ENCODE measurements around the gene ENTHD1. TPM values are rescaled to one million over a fixed set of nuclear protein-coding genes. Genes with fewer than 3 reads are reported as not detected.
"Not testable (repeated sequence)": the region's sequence is repeated elsewhere in the genome, so short reads cannot be mapped to it uniquely, and the experiment has no call there.

The ENTHD1 gene
- total RNA-seq, 1 experiment from 2014 or later = not detected

DNA sequence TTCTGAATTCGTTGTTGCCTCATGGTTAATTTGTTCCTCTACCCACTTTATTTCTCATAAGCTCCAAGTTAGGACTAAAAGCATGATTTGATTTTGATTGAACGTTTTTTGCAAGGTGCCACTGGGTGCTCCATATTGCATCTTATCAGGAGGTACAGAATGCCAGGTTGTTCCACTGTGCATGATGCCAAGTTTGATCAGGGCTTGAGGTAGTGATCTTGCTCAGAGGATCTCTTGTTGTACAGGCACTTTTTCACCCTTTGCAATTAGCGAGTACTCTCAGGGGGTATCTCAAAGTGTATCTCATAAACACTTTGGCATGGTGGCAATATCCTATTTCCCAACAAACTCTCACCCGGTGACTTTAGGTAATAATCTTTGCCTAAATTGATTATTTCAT, 11.3 kb upstream of the ENTHD1 start:
- no peak overlapping the region for H2AFZ ChIP-seq (ENCODE audit: low read length)
- TF ChIP-seq, protein P1, sequence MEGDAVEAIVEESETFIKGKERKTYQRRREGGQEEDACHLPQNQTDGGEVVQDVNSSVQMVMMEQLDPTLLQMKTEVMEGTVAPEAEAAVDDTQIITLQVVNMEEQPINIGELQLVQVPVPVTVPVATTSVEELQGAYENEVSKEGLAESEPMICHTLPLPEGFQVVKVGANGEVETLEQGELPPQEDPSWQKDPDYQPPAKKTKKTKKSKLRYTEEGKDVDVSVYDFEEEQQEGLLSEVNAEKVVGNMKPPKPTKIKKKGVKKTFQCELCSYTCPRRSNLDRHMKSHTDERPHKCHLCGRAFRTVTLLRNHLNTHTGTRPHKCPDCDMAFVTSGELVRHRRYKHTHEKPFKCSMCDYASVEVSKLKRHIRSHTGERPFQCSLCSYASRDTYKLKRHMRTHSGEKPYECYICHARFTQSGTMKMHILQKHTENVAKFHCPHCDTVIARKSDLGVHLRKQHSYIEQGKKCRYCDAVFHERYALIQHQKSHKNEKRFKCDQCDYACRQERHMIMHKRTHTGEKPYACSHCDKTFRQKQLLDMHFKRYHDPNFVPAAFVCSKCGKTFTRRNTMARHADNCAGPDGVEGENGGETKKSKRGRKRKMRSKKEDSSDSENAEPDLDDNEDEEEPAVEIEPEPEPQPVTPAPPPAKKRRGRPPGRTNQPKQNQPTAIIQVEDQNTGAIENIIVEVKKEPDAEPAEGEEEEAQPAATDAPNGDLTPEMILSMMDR (conservative IDR thresholded peaks at IDR 0.05) = no peak
- no peaks in the 10 kb centered on the region for H3K9me3 Mint-ChIP-seq
- no peak overlapping the region for H4K8ac ChIP-seq (replicated peaks; ENCODE audit: insufficient read length, low read depth, low read length)
- no peak overlapping the region for H2BK15ac ChIP-seq (ENCODE audit: low read depth, low read length)
- no peak overlapping the region for H3K56ac ChIP-seq (ENCODE audit: insufficient read length, low read depth, low read length)
- no peak overlapping the region for H3K4ac ChIP-seq (ENCODE audit: low read depth, low read length)
- H2BK20ac ChIP-seq (ENCODE audit: low read depth, low read length, poor library complexity, severe bottlenecking) = no peak overlapping the region
- no peak overlapping the region for H3K27ac Mint-ChIP-seq
- H4K91ac ChIP-seq (ENCODE audit: insufficient read length, low read depth, low read length) = no peak overlapping the region
- no peaks in the 10 kb centered on the region for H3K9me3 ChIP-seq (ENCODE audit: control insufficient read depth, low read depth, low read length)
- no peak overlapping the region for H2AK5ac ChIP-seq (ENCODE audit: insufficient read length, low read length)
- H2BK5ac ChIP-seq (ENCODE audit: insufficient read length, low read length) = no peak overlapping the region
- no peaks in the 10 kb centered on the region for H4K20me1 ChIP-seq (ENCODE audit: control insufficient read depth, insufficient read depth, insufficient read length)
- H3K27ac ChIP-seq (ENCODE audit: insufficient read length, low read depth, low read length) = no peak overlapping the region
- H2BK120ac ChIP-seq (ENCODE audit: low read depth, low read length, poor library complexity, severe bottlenecking) = no peak overlapping the region
- no peak overlapping the region for H3T11ph ChIP-seq (ENCODE audit: low read length)
- H3K4me1 ChIP-seq (ENCODE audit: insufficient read depth, low read length) = no peaks in the 10 kb centered on the region
- no peak overlapping the region for H2BK12ac ChIP-seq (ENCODE audit: insufficient read length, low read depth, low read length)
- peaks cover 20% of the 10 kb centered on the region for H3K27me3 Mint-ChIP-seq (ENCODE audit: low read depth)
- H3K4me1 Mint-ChIP-seq = peaks cover 9 to 16% of the 10 kb centered on the region in 2 experiments
- no peaks in the 10 kb centered on the region for H3K79me1 ChIP-seq (ENCODE audit: insufficient read depth, low read depth, low read length, poor library complexity, severe bottlenecking)
- no peaks in the 10 kb centered on the region for H3K36me3 Mint-ChIP-seq (ENCODE audit: insufficient read depth in 1 of 3, low read depth in 3 of 3)
- H4K5ac ChIP-seq (ENCODE audit: insufficient read length, low read depth, low read length) = no peak overlapping the region
- no peak overlapping the region for H3K4me3 Mint-ChIP-seq
- no peaks in the 10 kb centered on the region for H3K79me2 ChIP-seq (ENCODE audit: insufficient read depth, low read length)
- no CpG with 5 or more reads among the region's 4 CpGs for WGBS (ENCODE audit: extremely low coverage, insufficient read length, low lambda C conversion rate)
- H3K9ac ChIP-seq (ENCODE audit: extremely low read depth, insufficient read length, low read length) = no peak overlapping the region
- no peaks in the 10 kb centered on the region for H3K27me3 ChIP-seq (ENCODE audit: insufficient read depth, low read length)
- H3K23ac ChIP-seq (ENCODE audit: insufficient read length, low read depth, low read length) = no peak overlapping the region
- no peak for DNase-seq
- no peak overlapping the region for H3K18ac ChIP-seq (ENCODE audit: insufficient read length, low read depth, low read length)
- no peak overlapping the region for H3K14ac ChIP-seq (ENCODE audit: insufficient read depth, low read length)
- H3K23me2 ChIP-seq (ENCODE audit: insufficient read length, low read depth, low read length, poor library complexity, severe bottlenecking) = no peaks in the 10 kb centered on the region
- H3K4me2 ChIP-seq (ENCODE audit: insufficient read depth, insufficient read length, low read length) = no peak overlapping the region

- H3K27ac Mint-ChIP-seq; H4K91ac ChIP-seq (ENCODE audit: insufficient read length, low read depth, low read length); H3K79me1 ChIP-seq (ENCODE audit: insufficient read depth, low read depth, low read length, poor library complexity, severe bottlenecking); H4K5ac ChIP-seq (ENCODE audit: insufficient read length, low read depth, low read length); H2AFZ ChIP-seq (ENCODE audit: low read length); H3K4me1 ChIP-seq (ENCODE audit: insufficient read depth, low read length); H3K9me3 ChIP-seq (ENCODE audit: control insufficient read depth, low read depth, low read length); H3K27ac ChIP-seq (ENCODE audit: insufficient read length, low read depth, low read length); H3K36me3 Mint-ChIP-seq (ENCODE audit: insufficient read depth in 1 of 3, low read depth in 3 of 3); H2BK5ac ChIP-seq (ENCODE audit: insufficient read length, low read length); H3K9ac ChIP-seq (ENCODE audit: extremely low read depth, insufficient read length, low read length); H3K4ac ChIP-seq (ENCODE audit: low read depth, low read length); H3K23ac ChIP-seq (ENCODE audit: insufficient read length, low read depth, low read length); H3T11ph ChIP-seq (ENCODE audit: low read length); H3K18ac ChIP-seq (ENCODE audit: insufficient read length, low read depth, low read length); H2AK5ac ChIP-seq (ENCODE audit: insufficient read length, low read length); H2BK120ac ChIP-seq (ENCODE audit: low read depth, low read length, poor library complexity, severe bottlenecking); H3K27me3 ChIP-seq (ENCODE audit: insufficient read depth, low read length); H3K56ac ChIP-seq (ENCODE audit: insufficient read length, low read depth, low read length); H4K8ac ChIP-seq (replicated peaks; ENCODE audit: insufficient read length, low read depth, low read length); H2BK15ac ChIP-seq (ENCODE audit: low read depth, low read length); H4K20me1 ChIP-seq (ENCODE audit: control insufficient read depth, insufficient read depth, insufficient read length); DNase-seq; H3K14ac ChIP-seq (ENCODE audit: insufficient read depth, low read length); H3K4me2 ChIP-seq (ENCODE audit: insufficient read depth, insufficient read length, low read length); H3K4me3 Mint-ChIP-seq; H3K23me2 ChIP-seq (ENCODE audit: insufficient read length, low read depth, low read length, poor library complexity, severe bottlenecking); H3K9me3 Mint-ChIP-seq; H2BK12ac ChIP-seq (ENCODE audit: insufficient read length, low read depth, low read length); H3K79me2 ChIP-seq (ENCODE audit: insufficient read depth, low read length); H2BK20ac ChIP-seq (ENCODE audit: low read depth, low read length, poor library complexity, severe bottlenecking): not testable (repeated sequence)
- WGBS (ENCODE audit: extremely low coverage, insufficient read length, low lambda C conversion rate) = no CpG with 5 or more reads among the region's 10 CpGs
- peaks cover 9 to 16% of the 10 kb centered on the region in 2 experiments for H3K4me1 Mint-ChIP-seq
- H3K27me3 Mint-ChIP-seq (ENCODE audit: low read depth) = peaks cover 20% of the 10 kb centered on the region
Measured at GRCh38 chr22:39904024-39904423, 10.5 kb upstream of the ENTHD1 start.
